Epithelial cell of proximal tubule (primary cell): ENCODE measurements around the gene BROX. TPM values are rescaled to one million over a fixed set of nuclear protein-coding genes. Genes with fewer than 3 reads are reported as not detected.

Experiments
- DNase-seq: peaks from one replicate; pipeline ENCODE4 v3.0.0-alpha.2; 2011; ENCODE audit warnings: low read depth
- H3K4me3 ChIP-seq: 2 replicates; pipeline ENCODE4 v1.5.1; 2011; ENCODE audit warnings: low read depth, mild to moderate bottlenecking, low read length
- total RNA-seq: library from RNA; depleted of rRNA; stranded (reverse); fragments of >200 nt; gene quantifications from 2 replicates; pipeline ENCODE4 v1.2.3, GENCODE V29; 2015
- TF ChIP-seq, protein P1 (sequence below): conservative IDR thresholded peaks from 2 replicates; pipeline ENCODE4 v1.5.1; 2012; ENCODE audit warnings: low read depth, mild to moderate bottlenecking, low read length

The BROX gene
- total RNA-seq, 1 donor from 2014 or later = 41.5 TPM

GRCh38 chr1:222706815-222707214 is 5.5 kb upstream of the BROX start:
- H3K4me3 ChIP-seq = no peak overlapping the region
- TF ChIP-seq, protein P1, sequence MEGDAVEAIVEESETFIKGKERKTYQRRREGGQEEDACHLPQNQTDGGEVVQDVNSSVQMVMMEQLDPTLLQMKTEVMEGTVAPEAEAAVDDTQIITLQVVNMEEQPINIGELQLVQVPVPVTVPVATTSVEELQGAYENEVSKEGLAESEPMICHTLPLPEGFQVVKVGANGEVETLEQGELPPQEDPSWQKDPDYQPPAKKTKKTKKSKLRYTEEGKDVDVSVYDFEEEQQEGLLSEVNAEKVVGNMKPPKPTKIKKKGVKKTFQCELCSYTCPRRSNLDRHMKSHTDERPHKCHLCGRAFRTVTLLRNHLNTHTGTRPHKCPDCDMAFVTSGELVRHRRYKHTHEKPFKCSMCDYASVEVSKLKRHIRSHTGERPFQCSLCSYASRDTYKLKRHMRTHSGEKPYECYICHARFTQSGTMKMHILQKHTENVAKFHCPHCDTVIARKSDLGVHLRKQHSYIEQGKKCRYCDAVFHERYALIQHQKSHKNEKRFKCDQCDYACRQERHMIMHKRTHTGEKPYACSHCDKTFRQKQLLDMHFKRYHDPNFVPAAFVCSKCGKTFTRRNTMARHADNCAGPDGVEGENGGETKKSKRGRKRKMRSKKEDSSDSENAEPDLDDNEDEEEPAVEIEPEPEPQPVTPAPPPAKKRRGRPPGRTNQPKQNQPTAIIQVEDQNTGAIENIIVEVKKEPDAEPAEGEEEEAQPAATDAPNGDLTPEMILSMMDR = peak; percentile 22
- DNase-seq = no peak

GRCh38 chr1:222709700-222710153 is 2.6 kb upstream of the BROX start:
- no peak for DNase-seq
- H3K4me3 ChIP-seq = no peak overlapping the region
- TF ChIP-seq, protein P1 = no peak

DNA sequence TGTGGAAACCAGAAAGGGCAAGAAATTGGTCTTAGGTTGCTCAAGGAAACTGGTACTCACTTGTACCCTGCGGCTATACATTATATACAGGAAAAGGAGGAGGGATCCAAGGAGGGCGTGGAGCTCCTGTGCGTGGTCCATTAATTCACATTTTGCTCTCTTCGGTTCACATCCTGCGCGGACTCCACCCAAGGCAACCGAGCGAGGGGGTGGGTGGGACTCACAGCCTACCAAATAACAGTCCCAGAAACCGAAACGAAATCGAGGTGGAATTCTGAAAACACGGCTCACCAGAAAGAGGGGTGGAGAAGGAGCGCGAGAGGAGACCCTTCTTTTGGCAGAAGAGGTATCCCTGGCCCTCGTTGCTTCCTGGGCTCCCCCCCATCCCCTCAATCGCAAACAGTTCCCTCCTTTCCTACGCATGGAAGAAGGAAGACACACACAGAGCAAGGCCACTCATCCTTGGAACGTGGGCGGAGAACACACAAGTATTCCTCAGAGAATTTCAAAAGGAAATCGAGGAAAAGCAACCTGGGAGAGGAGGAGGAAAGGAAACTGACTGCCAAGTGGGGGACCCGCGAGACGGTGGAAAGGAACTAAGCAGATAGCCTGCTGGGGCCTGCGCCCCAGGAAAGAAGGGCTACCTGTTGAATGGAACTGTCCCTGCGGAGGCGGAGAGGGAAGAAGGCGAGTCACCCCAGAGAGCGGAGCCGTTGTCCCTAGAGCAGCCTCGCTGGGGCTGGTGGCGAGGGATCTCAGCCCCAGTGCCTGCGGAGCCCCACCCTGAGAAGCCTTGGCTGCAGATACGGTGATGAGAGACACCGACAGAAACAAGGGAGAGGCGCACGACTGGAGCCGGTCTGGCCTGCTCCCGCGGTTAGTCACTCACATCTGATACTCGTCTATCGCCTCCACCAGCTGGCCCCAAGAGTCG is 778 bp upstream of the BROX start:
- TF ChIP-seq, protein P1 = no peak
- no peak for DNase-seq
- peak overlapping the region; percentile 84 for H3K4me3 ChIP-seq

DNA sequence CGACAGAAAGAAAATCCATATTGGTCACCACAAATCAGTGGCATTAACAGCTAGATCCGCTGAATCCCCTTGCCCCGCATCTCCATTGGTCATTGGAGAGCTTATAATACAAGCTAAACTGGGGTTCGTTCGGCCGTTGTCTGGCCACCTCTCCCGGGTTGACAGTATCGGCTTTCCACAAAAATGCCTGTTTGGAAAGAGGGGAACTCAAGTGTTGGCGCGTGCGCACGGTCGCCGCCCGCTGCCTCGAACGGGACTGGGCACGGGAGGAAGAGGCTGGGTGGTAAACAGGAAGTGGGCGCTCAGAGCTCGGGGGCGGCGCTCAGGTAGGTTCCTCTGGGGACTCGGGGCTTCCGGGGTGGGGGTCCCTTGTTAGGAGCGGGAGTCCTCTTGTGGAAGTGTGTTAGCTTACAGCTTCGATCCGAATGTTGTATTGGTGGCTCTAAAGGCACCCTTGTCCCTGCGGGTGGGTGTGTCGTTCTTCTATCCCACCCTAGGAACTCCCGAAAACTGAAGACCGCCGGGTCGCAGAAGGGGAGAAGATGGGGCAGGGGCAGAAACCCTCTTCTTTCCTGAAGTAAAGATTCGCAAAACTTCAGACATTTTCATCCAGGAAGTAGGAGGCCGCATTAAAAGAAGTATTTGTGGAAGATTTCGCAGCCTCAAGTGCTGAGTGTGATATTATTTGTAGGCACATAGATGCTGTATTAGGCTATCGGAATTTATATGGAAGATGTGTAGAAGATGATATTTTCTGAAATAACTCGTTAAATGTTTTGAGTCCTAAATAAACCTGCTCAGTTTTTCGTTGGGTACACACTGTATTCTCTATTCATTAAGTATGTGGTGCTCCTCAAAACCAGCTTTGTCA is 962 bp downstream of the BROX start:
- TF ChIP-seq, protein P1 = no peak
- peak; percentile 61 for DNase-seq

DNA sequence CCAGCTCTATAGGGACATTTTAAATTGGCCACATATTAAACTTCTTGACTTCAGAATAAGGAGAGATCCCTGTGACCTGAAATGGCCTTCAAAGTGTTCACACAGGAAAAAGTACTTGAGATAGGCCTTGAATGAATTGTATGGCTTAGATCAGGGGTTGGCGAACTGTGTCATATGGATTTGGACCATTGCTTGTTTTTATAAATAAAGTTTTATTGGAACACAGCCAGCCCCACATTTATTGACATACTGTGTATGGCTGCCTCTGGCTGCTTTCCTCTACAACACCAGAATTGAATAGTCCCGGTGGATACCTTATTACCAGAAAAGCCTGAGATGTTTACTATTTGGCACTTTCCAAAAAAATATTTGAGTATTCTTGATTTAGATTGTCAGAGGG is 4.0 kb downstream of the BROX start:
- no peak for DNase-seq
- TF ChIP-seq, protein P1 = no peak
- no peak overlapping the region for H3K4me3 ChIP-seq

More for the DNA sequence above, 962 bp downstream of the BROX start:
- H3K4me3 ChIP-seq = peak overlapping the region; percentile 84

- TF ChIP-seq, protein P1 = no peak
- H3K4me3 ChIP-seq = no peak overlapping the region
- DNase-seq = no peak
Measured at GRCh38 chr1:222728746-222729145, 16.4 kb downstream of the BROX start.
